ENCODE data around the gene C16orf92. TPM values are rescaled to one million over a fixed set of nuclear protein-coding genes. Genes with fewer than 3 reads are reported as not detected.

Gene C16orf92, protein sequence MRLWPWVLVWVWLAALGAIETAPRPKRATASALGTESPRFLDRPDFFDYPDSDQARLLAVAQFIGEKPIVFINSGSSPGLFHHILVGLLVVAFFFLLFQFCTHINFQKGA
- not detected in 2 replicates for total RNA-seq (2021; fragmentation: NEBNext Ultra II Directional; extraction: Animal tissue kit (Norgen Biotek cat#: 25700))
- not detected in 2 replicates for polyA plus RNA-seq (2011; rRNA removed)
- not detected for polyA plus RNA-seq (2011; cell fraction: cytosol; rRNA removed)
- polyA plus RNA-seq (2011; cell fraction: nucleus; rRNA removed), result not detected
- 0.42 to 1.2 TPM (median 0.98 TPM) in 3 of 4 replicates, not detected in the other for polyA plus RNA-seq (2012, experiment 1 of 2)
- polyA plus RNA-seq (2012, experiment 2 of 2), result not detected
- not detected for polyA plus RNA-seq (2013, experiment 1 of 2)
- polyA plus RNA-seq (2013, experiment 2 of 2), result not detected
- polyA minus RNA-seq (2011; rRNA and poly(A)+ RNA removed), result not detected in 2 replicates
- not detected for polyA minus RNA-seq (2011; cell fraction: cytosol; rRNA and poly(A)+ RNA removed)
- polyA minus RNA-seq (2011; cell fraction: nucleus; rRNA and poly(A)+ RNA removed), result not detected
- long read RNA-seq, experiment 1, result 0 reads
- long read RNA-seq, experiment 2, result 0 reads

GRCh38 chr16:30022887-30023286, at the start of gene C16orf92:
Gene C16orf92 (plus strand): TSS chr16:30023198. CDS start chr16:30023341, 143 bp downstream.
- Histone ChIP-seq H2AFZ (ENCODE audit: low read length) (no peak within 1 kb of the TSS), H3K27me3 (replicated peaks in 1 of 4; ENCODE audit: control insufficient read depth in 3 of 4, extremely low read depth in 1 of 4, insufficient read depth in 3 of 4, low read length in 3 of 4) (no peaks in the 10 kb centered on the region), H4K91ac (replicated peaks; ENCODE audit: insufficient read length, low read length) (no peak within 1 kb of the TSS), H3K9ac (replicated peaks in 1 of 4; ENCODE audit: extremely low read depth in 1 of 4, low read depth in 3 of 4, low read length in 3 of 4) (no peak within 1 kb of the TSS), H2BK120ac (replicated peaks; ENCODE audit: low read depth, low read length) (no peak within 1 kb of the TSS), H2BK15ac (ENCODE audit: low read length) (no peak within 1 kb of the TSS), H3K23ac (ENCODE audit: insufficient read length) (no peak within 1 kb of the TSS), H4K5ac (ENCODE audit: insufficient read length, low read depth, low read length) (no peak within 1 kb of the TSS), H3K14ac (ENCODE audit: insufficient read length) (no peak within 1 kb of the TSS), H3K18ac (ENCODE audit: extremely low read depth, low read length) (no peak within 1 kb of the TSS), H3K23me2 (ENCODE audit: low read depth, low read length) (0 out of 2 replicates have a peak, but pooled peaks cover 2% of the 10 kb centered on the region), H3K36me3 (ENCODE audit: control insufficient read depth in 2 of 4, insufficient read depth in 4 of 4, low read length in 3 of 4) (peaks cover 0 to 7% (median under 1%) of the 10 kb centered on the region in 4 experiments; a peak in 2 of 8 replicates), H2BK5ac (ENCODE audit: low read depth, low read length) (no peak within 1 kb of the TSS), H4K8ac (ENCODE audit: extremely low read depth, insufficient read depth, low read length) (no peak within 1 kb of the TSS), H3K4me1 (replicated peaks in 1 of 4; ENCODE audit: control insufficient read depth in 3 of 4, insufficient read depth in 4 of 4, low read length in 3 of 4) (peaks cover 0 to under 1% (median 0%) of the 10 kb centered on the region in 4 experiments; a peak in 2 of 7 replicates), H3K56ac (replicated peaks; ENCODE audit: insufficient read length, low read depth, low read length) (no peak within 1 kb of the TSS), H3K79me1 (ENCODE audit: low read depth, low read length) (no peaks in the 10 kb centered on the region), H3K4me2 (ENCODE audit: insufficient read depth in 1 of 2, low read depth in 2 of 2, low read length in 2 of 2) (no peak within 1 kb of the TSS), H3K9me3 (ENCODE audit: insufficient read depth in 2 of 2, low read depth in 1 of 2, low read length in 1 of 2) (no peaks in the 10 kb centered on the region), H3K27ac (ENCODE audit: low read depth, low read length) (no peak within 1 kb of the TSS), H2BK20ac (ENCODE audit: low read length) (no peak within 1 kb of the TSS), H2AK5ac (ENCODE audit: low read depth, low read length) (no peak within 1 kb of the TSS), H2BK12ac (ENCODE audit: low read depth, low read length) (no peak within 1 kb of the TSS), H3K4ac (replicated peaks; ENCODE audit: insufficient read length, low read depth, low read length) (no peak within 1 kb of the TSS), H3K4me3 (ENCODE audit: extremely low read depth in 1 of 4, insufficient read depth in 2 of 4, low read depth in 3 of 4, low read length in 4 of 4) (no peak within 1 kb of the TSS), H4K20me1 (replicated peaks in 1 of 2; ENCODE audit: control insufficient read depth in 1 of 2, insufficient read depth in 2 of 2, low read length in 2 of 2) (peaks cover 0 to 5% of the 10 kb centered on the region in 2 experiments), H3K79me2 (ENCODE audit: control insufficient read depth in 1 of 2, insufficient read depth in 2 of 2, low read length in 2 of 2) (no peaks in the 10 kb centered on the region)
- no peak for FAIRE-seq
- WGBS, 2 experiments (ENCODE audit: extremely low coverage in 1 of 2, insufficient coverage in 1 of 2, insufficient read length in 1 of 2, insufficient replicate concordance in 2 of 2, low coverage in 1 of 2, low lambda C conversion rate in 2 of 2, missing lambda C conversion rate in 1 of 2), result 90% methylated on average over 6 of the region's 6 CpGs; no CpG with 5 or more reads in 1 of the 2 experiments
- ChIA-PET POLR2A (ENCODE audit: partially characterized antibody) (interaction anchor here (1.0 to 2.5 kb wide), 5 partner anchors 9 to 323 kb away, joined by 3 to 10 read pairs (median 4); no protein-coding TSS in a partner anchor), CTCF (ENCODE audit: partially characterized antibody) (interaction anchor here (0.6 to 2.1 kb wide), 12 partner anchors 9 to 205 kb away, joined by 3 to 13 read pairs (median 4); partner anchors contain the start of gene TLCD3B)
- no peak for DNase-seq (ENCODE audit: low read depth in 1 of 2, low spot score in 2 of 2)
- TF ChIP-seq CREB1 (IDR thresholded peaks at IDR 0.05), result no peak
- TF ChIP-seq KDM4A (IDR thresholded peaks at IDR 0.05; ENCODE audit: low read depth, low read length, severe bottlenecking), result no peak
- TF ChIP-seq TAF7 (optimal IDR thresholded peaks at IDR 0.05; ENCODE audit: borderline replicate concordance, low read depth, low read length), result no peak
- no peak for TF ChIP-seq GTF2F1 (IDR thresholded peaks at IDR 0.05; ENCODE audit: borderline replicate concordance, low read depth, low read length)
- TF ChIP-seq SIRT6 (IDR thresholded peaks at IDR 0.05; ENCODE audit: low read length), result no peak
- TF ChIP-seq, protein P1, sequence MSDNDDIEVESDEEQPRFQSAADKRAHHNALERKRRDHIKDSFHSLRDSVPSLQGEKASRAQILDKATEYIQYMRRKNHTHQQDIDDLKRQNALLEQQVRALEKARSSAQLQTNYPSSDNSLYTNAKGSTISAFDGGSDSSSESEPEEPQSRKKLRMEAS (IDR thresholded peaks at IDR 0.05), result no peak
- TF ChIP-seq HDAC6 (IDR thresholded peaks at IDR 0.05; ENCODE audit: low read depth, low read length), result no peak
- no peak for TF ChIP-seq CBX8 (IDR thresholded peaks at IDR 0.05; ENCODE audit: borderline replicate concordance, low read depth, low read length)
- no peak for TF ChIP-seq PHF8 (conservative IDR thresholded peaks at IDR 0.05; ENCODE audit: low read depth, low read length)
- no peak for TF ChIP-seq ZNF274 (IDR thresholded peaks at IDR 0.05; ENCODE audit: borderline replicate concordance, extremely low read depth, low read length)
- no peak for TF ChIP-seq RNF2 (IDR thresholded peaks at IDR 0.05; ENCODE audit: borderline replicate concordance, low read depth, low read length, missing control alignments, poor library complexity, severe bottlenecking)

Data from H1 (cell line).